Activated T-cell treated with anti-CD3 and anti-CD28 coated beads for 24 hours (primary cell): ENCODE results near the gene SYNPO.

Experiments used
- DNase-seq: peaks from one replicate; pipeline ENCODE4 v3.0.0-alpha.2; 2020; ENCODE audit warnings: low read depth

The SYNPO gene

GRCh38 chr5:150690760-150691159, 50.3 kb downstream of the SYNPO start:
- DNase-seq, result no peak

DNA sequence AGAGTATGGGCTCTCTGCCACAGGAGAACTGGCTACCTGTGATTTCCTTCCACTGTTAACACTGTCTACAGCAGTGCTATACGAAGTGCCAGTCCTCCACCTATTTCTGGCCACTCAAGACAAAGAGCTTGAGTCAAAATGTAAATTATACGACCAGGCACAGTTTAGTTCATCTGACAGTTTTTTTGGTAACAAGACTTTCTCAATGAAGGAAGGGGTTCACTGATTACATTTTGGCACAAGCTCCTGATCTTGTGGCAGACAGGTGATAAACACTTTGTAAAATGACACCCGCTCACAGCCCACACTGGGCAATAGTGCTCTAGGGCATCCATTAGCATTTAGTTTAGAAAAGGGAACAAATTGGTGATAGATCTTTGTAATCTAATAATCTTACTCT, 51.8 kb downstream of the SYNPO start:
- no peak for DNase-seq

GRCh38 chr5:150694612-150695011, 54.2 kb downstream of the SYNPO start:
- no peak for DNase-seq

- no peak for DNase-seq
Measured at GRCh38 chr5:150700246-150700593, 59.8 kb downstream of the SYNPO start.

DNA sequence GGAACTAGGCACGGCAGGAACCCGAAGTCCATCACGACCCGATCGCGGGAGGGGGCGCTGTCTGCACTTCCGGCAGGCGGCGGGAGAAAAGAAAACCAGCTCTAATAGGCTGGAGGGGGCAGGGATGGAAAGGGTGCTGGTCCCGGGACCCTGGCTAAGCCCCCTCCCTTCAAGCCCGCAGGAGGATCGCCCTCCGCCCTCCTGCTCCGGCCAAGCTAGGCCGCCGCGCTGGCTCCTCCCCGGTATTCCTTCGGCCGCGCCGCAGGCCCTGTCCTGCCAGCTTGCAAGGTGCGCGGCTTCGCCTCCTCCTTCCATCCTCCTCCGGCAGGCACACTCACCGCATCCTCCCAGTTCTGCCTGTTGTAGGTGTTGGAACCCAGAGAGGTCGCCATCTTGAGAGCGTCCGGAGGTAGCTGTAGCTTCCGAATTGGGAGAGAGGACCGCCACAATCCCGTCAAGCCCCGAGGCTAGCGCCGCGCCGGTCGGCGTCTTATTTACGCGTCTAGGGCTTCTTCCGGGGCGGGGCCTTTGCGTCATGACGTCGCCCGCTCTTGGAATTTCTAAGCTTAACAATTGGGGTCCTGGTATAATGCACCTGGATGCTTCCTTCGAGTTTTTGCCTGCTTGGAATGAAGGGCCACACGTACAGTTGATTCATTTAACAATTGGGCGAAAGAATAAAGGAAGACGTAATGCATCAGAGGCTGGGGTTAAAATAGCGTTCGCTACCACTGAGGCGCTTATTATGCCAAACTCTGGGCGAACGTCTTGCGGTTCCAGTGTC, 60.3 kb downstream of the SYNPO start, which contains the start of gene RBM22:
Gene RBM22 (minus strand): TSS at position 469 of the 784 bp plus-strand sequence. CDS start 77 bp downstream, at position 392.
- DNase-seq, result peak; percentile 89

DNA sequence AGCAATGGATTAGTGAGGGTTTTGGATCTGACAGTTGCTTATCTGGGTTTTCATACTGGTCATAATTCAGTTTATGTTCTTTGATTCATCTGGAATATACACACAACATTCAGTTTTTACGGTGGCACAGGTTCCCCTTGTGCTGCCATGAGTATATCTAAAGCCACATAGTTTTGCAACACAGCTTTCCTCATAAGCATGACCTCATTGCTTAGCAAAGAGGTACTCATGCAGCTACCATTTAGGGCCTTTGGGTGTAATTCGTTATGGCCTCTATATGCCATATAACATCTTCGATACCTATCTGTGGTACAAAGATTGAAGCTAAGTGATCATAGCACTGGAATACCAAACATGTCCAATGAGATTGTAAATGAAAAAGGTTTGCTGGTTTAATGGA, 63.3 kb downstream of the SYNPO start:
- no peak for DNase-seq

DNA sequence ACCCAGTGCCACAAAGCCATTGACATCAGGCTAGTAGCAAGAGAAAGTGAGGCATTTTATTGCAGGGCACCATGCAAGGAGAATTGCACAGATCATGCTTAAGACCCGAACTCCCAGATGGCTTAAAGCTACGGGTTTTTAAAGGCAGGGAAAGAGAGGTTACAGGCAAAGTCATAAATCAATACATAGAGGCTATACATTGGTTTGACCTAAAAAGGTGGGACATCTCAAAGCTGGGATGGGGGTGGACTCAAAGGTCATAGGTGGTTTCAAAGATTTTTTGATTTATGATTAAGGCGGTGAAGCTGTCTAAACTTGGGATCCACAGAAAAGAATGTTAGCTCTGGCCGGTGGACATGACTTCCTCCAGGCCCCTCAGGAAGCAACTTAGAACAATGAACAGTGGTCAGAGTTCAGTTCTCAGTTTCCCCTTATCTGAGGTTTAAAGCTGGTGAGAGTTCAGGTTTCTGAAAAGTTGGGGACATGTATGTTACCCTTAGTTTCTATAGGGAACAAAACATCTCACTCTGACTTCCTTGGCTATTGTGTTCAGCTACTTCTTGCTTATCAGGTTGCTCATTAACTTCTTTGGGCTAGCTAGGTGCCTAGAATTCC, 66.4 kb downstream of the SYNPO start:
- no peak for DNase-seq
